NK-92 (cell line): ENCODE results near the gene FOXP1.

ENCODE experiments used
- DNase-seq: peaks from one replicate; lab custom pipeline; 2025; ENCODE audit not compliant: unreplicated experiment; lab: John Stamatoyannopoulos, UW

FOXP1 gene

GRCh38 chr3:71433631-71434030 is 149.9 kb downstream of the FOXP1 start:
- DNase-seq: no peak

GRCh38 chr3:71432044-71432975 is 151.2 kb downstream of the FOXP1 start:
- no peak for DNase-seq

GRCh38 chr3:71430941-71431552 is 152.5 kb downstream of the FOXP1 start:
- DNase-seq: no peak

- no peak for DNase-seq
Observed at GRCh38 chr3:71429597-71429988, 153.9 kb downstream of the FOXP1 start.

GRCh38 chr3:71428841-71429596 is 154.5 kb downstream of the FOXP1 start:
- no peak for DNase-seq

GRCh38 chr3:71425491-71426071 is 157.9 kb downstream of the FOXP1 start:
- no peak for DNase-seq

- DNase-seq: no peak
Observed at GRCh38 chr3:71423151-71423906, 160.2 kb downstream of the FOXP1 start.

GRCh38 chr3:71421820-71422566 is 161.5 kb downstream of the FOXP1 start:
- no peak for DNase-seq

- no peak for DNase-seq
Observed at GRCh38 chr3:71421475-71421819, 162.1 kb downstream of the FOXP1 start.

GRCh38 chr3:71419369-71419768 is 164.2 kb downstream of the FOXP1 start:
- no peak for DNase-seq

GRCh38 chr3:71417791-71418190 is 165.7 kb downstream of the FOXP1 start:
- no peak for DNase-seq

- DNase-seq: no peak
Observed at GRCh38 chr3:71416876-71417275, 166.7 kb downstream of the FOXP1 start.

- no peak for DNase-seq
Observed at GRCh38 chr3:71415681-71416122, 167.8 kb downstream of the FOXP1 start.

- no peak for DNase-seq
Observed at GRCh38 chr3:71414189-71414927, 169.2 kb downstream of the FOXP1 start.

- no peak for DNase-seq
Observed at GRCh38 chr3:71413572-71413971, 170.0 kb downstream of the FOXP1 start.

GRCh38 chr3:71409352-71409751 is 174.2 kb downstream of the FOXP1 start:
- no peak for DNase-seq

GRCh38 chr3:71408903-71409302 is 174.6 kb downstream of the FOXP1 start:
- DNase-seq: no peak

- no peak for DNase-seq
Observed at GRCh38 chr3:71407823-71408222, 175.7 kb downstream of the FOXP1 start.
